ENCODE results near the gene LSM7.

LSM7 gene

DNA sequence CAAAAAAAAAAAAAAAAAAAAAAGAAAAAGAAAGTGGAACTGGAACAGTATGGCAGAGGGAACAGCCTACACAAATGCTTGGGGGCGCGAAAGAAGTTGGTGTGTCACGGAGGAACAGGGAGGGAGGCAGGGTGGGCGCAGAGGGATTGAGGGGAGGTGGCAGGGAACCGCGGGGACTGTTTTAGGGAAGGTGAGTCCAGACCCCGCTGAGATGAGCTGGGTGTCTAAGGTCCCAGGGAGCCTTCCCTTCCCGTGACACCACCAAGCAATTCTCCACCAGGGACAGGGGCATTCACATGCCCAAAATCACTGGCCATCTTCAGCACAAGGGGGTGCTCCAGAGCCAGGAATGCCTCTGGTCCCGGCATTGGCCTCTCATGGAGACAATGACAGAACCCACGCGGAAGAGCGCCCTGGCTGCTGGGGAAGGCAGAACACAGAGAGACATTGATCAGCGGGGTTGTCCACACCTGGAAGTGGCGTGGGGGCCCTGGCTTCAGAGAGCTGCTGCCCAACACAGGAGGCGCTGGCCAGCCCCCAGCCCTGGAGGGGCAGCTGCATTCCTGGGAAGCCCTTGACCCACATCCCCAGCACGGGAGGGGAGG is 53.4 kb downstream of the LSM7 start:
- no peak for DNase-seq

DNA sequence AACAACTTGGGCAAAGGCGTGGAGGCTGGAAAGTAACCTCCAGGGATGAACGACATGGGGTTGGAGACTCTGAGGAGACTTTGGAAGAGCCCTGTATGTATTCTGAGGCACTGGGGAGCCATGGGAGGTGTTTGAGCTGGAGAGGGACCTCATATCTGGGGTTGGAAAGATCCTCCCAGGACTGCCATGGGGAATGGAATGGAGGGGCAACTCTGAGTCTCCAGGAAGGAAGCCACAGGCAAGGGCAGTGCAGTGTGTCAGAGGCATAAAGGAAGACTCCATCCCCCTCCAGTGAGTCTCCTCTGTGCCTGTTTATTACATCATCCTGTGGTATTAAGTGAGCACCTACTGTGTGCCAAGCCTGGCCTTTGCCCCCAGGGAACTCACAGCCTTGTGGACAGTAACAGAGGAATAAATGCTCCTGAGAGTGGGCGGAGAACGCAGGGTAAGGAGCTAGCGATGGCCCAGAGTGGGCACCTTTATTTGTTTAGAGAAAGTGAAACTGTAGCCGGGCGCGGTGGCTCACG is 54.1 kb downstream of the LSM7 start:
- DNase-seq: no peak

DNA sequence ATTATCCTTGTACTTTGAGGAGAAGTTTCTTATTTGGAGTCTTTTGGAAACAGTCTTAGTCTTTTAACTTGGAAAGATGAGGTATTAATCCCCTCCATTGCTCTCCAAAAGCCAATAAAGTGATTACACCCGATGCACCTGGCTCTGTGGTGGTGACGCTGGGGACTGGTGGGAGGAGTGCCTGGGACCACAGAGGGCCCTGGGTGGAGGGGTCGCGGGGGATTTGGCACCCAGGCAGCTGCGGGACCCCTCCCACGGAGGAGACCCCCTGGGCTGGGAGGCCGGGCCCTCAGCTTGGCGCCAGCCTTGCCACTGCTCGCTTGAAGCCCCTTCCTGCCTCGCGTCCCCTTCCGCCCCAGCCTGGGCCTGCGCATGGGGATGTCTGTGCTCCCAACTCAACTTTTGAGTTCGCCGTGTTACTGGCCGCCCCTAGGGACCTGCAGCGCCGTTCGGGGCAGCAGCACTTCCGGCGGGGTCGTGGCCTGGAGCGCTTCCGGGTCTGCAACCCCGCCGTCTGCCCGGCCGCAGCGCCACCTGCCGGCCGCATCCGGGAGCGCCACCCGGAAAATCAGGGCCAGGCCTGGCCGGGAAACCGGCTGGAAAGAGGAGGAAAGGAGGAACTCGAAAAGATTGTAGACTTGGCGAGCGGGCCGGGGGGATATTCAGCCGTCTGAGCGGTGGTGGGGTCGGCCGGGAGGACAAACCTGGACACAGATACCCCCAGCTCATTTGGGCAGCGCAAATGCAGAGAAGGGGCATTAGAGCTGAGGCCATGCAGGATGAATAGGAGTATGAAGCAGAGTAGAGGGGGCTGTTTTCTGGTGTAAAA is 54.8 kb downstream of the LSM7 start:
- peak; percentile 38 for DNase-seq
